Adrenal gland (tissue), 5 donors: Measurements from ENCODE around the gene CFTR.

ENCODE experiments used
- CTCF ChIP-seq, 6 experiments: fragments of 450-650 bp in 4 of 6; fragments of 200-600 bp in 2 of 6; sonication (generic) in 1 of 6; IDR thresholded peaks; 1 replicate in 5 of 6; 2 replicates in 1 of 6; pipeline versions ENCODE4 v1.5.1 to v1.8.0; 2016 to 2021; ENCODE audit warnings: antibody characterized with exemption in 6 of 6, mild to moderate bottlenecking in 2 of 6, moderate library complexity in 1 of 6
- POLR2A ChIP-seq, 2 donors: fragments of 450-650 bp; IDR thresholded peaks; one replicate each; pipeline ENCODE4 v1.6.1; 2017; ENCODE audit warnings: antibody characterized with exemption in 2 of 2, mild to moderate bottlenecking in 2 of 2, moderate library complexity in 1 of 2
- donor health status: DM: no; HTN: no; CAD: no.

GRCh38 chr7:117706210-117706609 is 226.4 kb downstream of the CFTR start:
- no peak for TF ChIP-seq CTCF (IDR thresholded peaks at IDR 0.05)
- no peak for TF ChIP-seq POLR2A (IDR thresholded peaks at IDR 0.05)
